IMR-90 (cell line): ENCODE data around the gene ZNF524. TPM values are rescaled to one million over a fixed set of nuclear protein-coding genes. Genes with fewer than 3 reads are reported as not detected.

Source experiments
- ATAC-seq: fragments of 200-7000 bp; cut with Tn5 transposase; 2 replicates; pipeline ENCODE4 v1.9.1; 2020; ENCODE audit warnings: low read depth, mild to moderate bottlenecking, moderate library complexity
- BruUV-seq: library from RNA; stranded (reverse); fragments of 400-500 nt; replicated peaks from 2 replicates; lab custom pipeline; 2021; lab: Mats Ljungman, UMichigan
- CTCF ChIA-PET: fragments of 300-600 bp; formaldehyde crosslinking; extraction: SDS; loops from one replicate; lab custom pipeline; 2021; ENCODE audit warnings: antibody characterized with exemption; lab: Yijun Ruan, JAX
- POLR2A ChIA-PET: fragments of 300-600 bp; sonication (Branson Sonifier 250); formaldehyde crosslinking; loops from one replicate; lab custom pipeline; 2022; ENCODE audit warnings: antibody characterized with exemption; ENCODE audit not compliant: unreplicated experiment; lab: Charles Lee
- DNase-seq: peaks from one replicate; pipeline ENCODE4 v3.0.0; 2013
- H2AFZ ChIP-seq: replicated peaks from 2 replicates; pipeline ENCODE3; 2013; ENCODE audit warnings: low read length, mild to moderate bottlenecking; ENCODE audit not compliant: poor library complexity
- H2AK5ac ChIP-seq: 2 replicates; pipeline ENCODE4 v1.6.1; 2013; ENCODE audit warnings: low read depth, low read length, inconsistent platforms
- H2AK9ac ChIP-seq: replicated peaks from 2 replicates; pipeline ENCODE3; 2013; ENCODE audit warnings: mild to moderate bottlenecking, low read depth, low read length, moderate library complexity; ENCODE audit not compliant: poor library complexity
- H2BK120ac ChIP-seq: 2 replicates; pipeline ENCODE4 v1.6.1; 2013; ENCODE audit warnings: low read depth, low read length, inconsistent platforms
- H2BK15ac ChIP-seq: 3 replicates; pipeline ENCODE4 v1.6.1; 2013; ENCODE audit warnings: low read depth, low read length, inconsistent platforms
- H2BK20ac ChIP-seq: 2 replicates; pipeline ENCODE4 v1.6.1; 2013; ENCODE audit warnings: low read depth, mild to moderate bottlenecking, inconsistent platforms, low read length, moderate library complexity
- H2BK5ac ChIP-seq: 2 replicates; pipeline ENCODE4 v1.6.1; 2013; ENCODE audit warnings: mild to moderate bottlenecking, low read depth, low read length, inconsistent platforms; ENCODE audit not compliant: poor library complexity, severe bottlenecking
- H3K14ac ChIP-seq: replicated peaks from 2 replicates; pipeline ENCODE4 v1.6.1; 2013; ENCODE audit warnings: low read depth, low read length, inconsistent platforms
- H3K18ac ChIP-seq: 2 replicates; pipeline ENCODE4 v1.6.1; 2013; ENCODE audit warnings: low read depth, low read length, control low read depth
- H3K23ac ChIP-seq: 2 replicates; pipeline ENCODE4 v1.6.1; 2013; ENCODE audit warnings: low read depth, low read length, inconsistent platforms
- H3K27ac ChIP-seq: 2 replicates; pipeline ENCODE4 v1.5.1; 2013; ENCODE audit warnings: mild to moderate bottlenecking, control low read depth, low read length; ENCODE audit not compliant: insufficient read depth
- H3K27me3 ChIP-seq: 2 replicates; pipeline ENCODE4 v1.6.1; 2013; ENCODE audit warnings: low read length; ENCODE audit not compliant: control insufficient read depth, insufficient read depth
- H3K36me3 ChIP-seq: 2 replicates; pipeline ENCODE4 v1.6.1; 2013; ENCODE audit warnings: low read length, mixed read lengths; ENCODE audit not compliant: control insufficient read depth, insufficient read depth
- H3K4ac ChIP-seq: 2 replicates; pipeline ENCODE4 v1.6.1; 2013; ENCODE audit warnings: low read depth, low read length, inconsistent platforms
- H3K4me1 ChIP-seq: 2 replicates; pipeline ENCODE4 v1.6.1; 2013; ENCODE audit warnings: low read length, mixed read lengths; ENCODE audit not compliant: control insufficient read depth, insufficient read depth
- H3K4me2 ChIP-seq: 2 replicates; pipeline ENCODE4 v1.6.1; 2013; ENCODE audit warnings: low read depth, mild to moderate bottlenecking, control low read depth, low read length, moderate library complexity
- H3K4me3 ChIP-seq: 2 replicates; pipeline ENCODE4 v1.5.1; 2013; ENCODE audit warnings: low read depth, mild to moderate bottlenecking, control low read depth, low read length, moderate library complexity; ENCODE audit not compliant: insufficient read depth
- H3K56ac ChIP-seq: 2 replicates; pipeline ENCODE4 v1.6.1; 2013; ENCODE audit warnings: low read length, inconsistent platforms; ENCODE audit not compliant: insufficient read depth; ENCODE audit errors: extremely low read depth
- H3K79me1 ChIP-seq, 2 experiments: 2 replicates each; pipeline ENCODE4 v1.6.1; 2013; ENCODE audit warnings: low read length in 2 of 2, inconsistent platforms in 1 of 2, low read depth in 1 of 2
- H3K9ac ChIP-seq: 2 replicates; pipeline ENCODE4 v1.6.1; 2013; ENCODE audit warnings: low read depth, low read length, control low read depth
- H3K9me1 ChIP-seq: 2 replicates; pipeline ENCODE4 v1.6.1; 2013; ENCODE audit warnings: low read length, inconsistent platforms; ENCODE audit not compliant: insufficient read depth
- H3K9me3 ChIP-seq: 2 replicates; pipeline ENCODE4 v1.6.1; 2013; ENCODE audit warnings: low read length; ENCODE audit not compliant: control insufficient read depth, insufficient read depth
- H4K20me1 ChIP-seq: 2 replicates; pipeline ENCODE4 v1.6.1; 2013; ENCODE audit warnings: low read length, inconsistent platforms; ENCODE audit not compliant: insufficient read depth
- H4K5ac ChIP-seq: 2 replicates; pipeline ENCODE4 v1.6.1; 2013; ENCODE audit warnings: mild to moderate bottlenecking, low read depth, low read length, control low read depth
- H4K8ac ChIP-seq, 2 experiments: 2 replicates each; pipeline ENCODE4 v1.6.1; 2013; ENCODE audit warnings: low read depth in 2 of 2, low read length in 2 of 2, control low read depth in 1 of 2, inconsistent platforms in 1 of 2
- H4K91ac ChIP-seq: 2 replicates; pipeline ENCODE4 v1.6.1; 2013; ENCODE audit warnings: low read depth, low read length, inconsistent platforms; ENCODE audit not compliant: insufficient read depth
- BHLHE40 ChIP-seq: fragments of 150-350 bp; IDR thresholded peaks from 2 replicates; pipeline ENCODE4 v1.6.1; 2016; ENCODE audit warnings: mild to moderate bottlenecking, low read depth, low read length
- CEBPB ChIP-seq: IDR thresholded peaks from 2 replicates; pipeline ENCODE4 v1.6.1; 2012; ENCODE audit warnings: low read depth, low read length, improper control_type of control experiment
- CHD1 ChIP-seq: IDR thresholded peaks from 2 replicates; pipeline ENCODE4 v1.6.1; 2012; ENCODE audit warnings: low read depth, low read length, improper control_type of control experiment
- ELK1 ChIP-seq: fragments of 150-350 bp; IDR thresholded peaks from 2 replicates; pipeline ENCODE4 v1.6.1; 2016; ENCODE audit warnings: low read depth, mild to moderate bottlenecking, low read length, moderate library complexity, borderline replicate concordance
- FOS ChIP-seq: fragments of 150-350 bp; IDR thresholded peaks from 2 replicates; pipeline ENCODE4 v1.6.1; 2016; ENCODE audit warnings: low read depth, low read length
- MAFK ChIP-seq: IDR thresholded peaks from 2 replicates; pipeline ENCODE4 v1.6.1; 2012; ENCODE audit warnings: low read depth, low read length, improper control_type of control experiment
- MXI1 ChIP-seq: IDR thresholded peaks from 2 replicates; pipeline ENCODE4 v1.6.1; 2012; ENCODE audit warnings: low read depth, mild to moderate bottlenecking, low read length, moderate library complexity, borderline replicate concordance
- NFE2L2 ChIP-seq: fragments of 150-350 bp; IDR thresholded peaks from 2 replicates; pipeline ENCODE4 v1.6.1; 2016; ENCODE audit warnings: low read depth, mild to moderate bottlenecking, low read length
- POLR2A ChIP-seq: IDR thresholded peaks from 2 replicates; pipeline ENCODE4 v1.6.1; 2012; ENCODE audit warnings: mild to moderate bottlenecking, low read depth, low read length
- RCOR1 ChIP-seq: IDR thresholded peaks from 2 replicates; pipeline ENCODE4 v1.6.1; 2012; ENCODE audit warnings: mild to moderate bottlenecking, low read length, improper control_type of control experiment; ENCODE audit not compliant: insufficient replicate concordance
- RFX5 ChIP-seq: IDR thresholded peaks from 2 replicates; pipeline ENCODE4 v1.8.0; 2012; ENCODE audit warnings: low read depth, mild to moderate bottlenecking, low read length, moderate library complexity
- USF2 ChIP-seq: fragments of 150-350 bp; IDR thresholded peaks from 2 replicates; pipeline ENCODE4 v1.6.1; 2017; ENCODE audit warnings: mild to moderate bottlenecking, antibody characterized with exemption, low read length, low read depth
- WGBS, 2 experiments: methylation state at CpG; one replicate each; pipeline versions ENCODE4 v1.1.5 to v1.1.7; 2013; ENCODE audit warnings: missing lambda C conversion rate in 2 of 2; ENCODE audit not compliant: insufficient read length in 1 of 2; ENCODE audit errors: extremely low coverage in 2 of 2; 5-methylcytosine and 5-hydroxymethylcytosine counted together
- dilution Hi-C: fragments of 300-500 bp; cut with HindIII; formaldehyde crosslinking; loops from one replicate; pipeline ENCODE4 v1.14.3; 2018; ENCODE audit warnings: low sequenced_read_pairs; ENCODE audit not compliant: unreplicated experiment
- in situ Hi-C: fragments of 300-500 bp; cut with MboI; formaldehyde crosslinking; loops from 3 replicates; pipeline ENCODE4 v1.14.3; 2019; ENCODE audit warnings: low sequenced_read_pairs, inconsistent platforms, mixed read lengths
- intact Hi-C: fragments of 100-400 bp; cut with micrococcal nuclease; formaldehyde crosslinking; loops from 2 replicates; pipeline ENCODE4 v1.10.0; 2022
- polyA plus RNA-seq, 3 experiments: library from polyadenylated mRNA; depleted of rRNA; stranded (reverse); fragments of >200 nt; gene quantifications; 2 replicates each; pipeline ENCODE4 v1.2.3, GENCODE V29; 2012; ENCODE audit warnings: low replicate concordance in 1 of 3
- total RNA-seq: library from RNA; depleted of rRNA; stranded (reverse); fragments of >200 nt; gene quantifications from 2 replicates; pipeline ENCODE4 v1.2.3, GENCODE V29; 2012

Gene ZNF524
- total and polyA plus RNA-seq, 2 of the 4 experiments (the other 2 are of a cell fraction): 2.3 to 6.6 TPM

GRCh38 chr19:55621673-55622231 is 21.7 kb downstream of the ZNF524 start:
- CTCF ChIA-PET: no interaction called here
- POLR2A ChIA-PET: no interaction called here
- H2AK5ac ChIP-seq: no peak overlapping the region
- H2BK5ac ChIP-seq: no peak overlapping the region
- H2BK20ac ChIP-seq: no peak overlapping the region
- no peak overlapping the region for H3K56ac ChIP-seq
- H3K36me3 ChIP-seq: peaks cover 21% of the 10 kb centered on the region
- WGBS, 2 experiments: 96% methylated on average over 36 of the region's 55 CpGs; no CpG with 5 or more reads in 1 of the 2 experiments
- no peak overlapping the region for H3K4me3 ChIP-seq
- H3K14ac ChIP-seq: no peak overlapping the region
- peaks cover 13% of the 10 kb centered on the region for H3K4me1 ChIP-seq
- no peak overlapping the region for H2AFZ ChIP-seq
- TF ChIP-seq CEBPB: no peak
- TF ChIP-seq POLR2A: no peak
- TF ChIP-seq BHLHE40: no peak
- no peak for TF ChIP-seq MXI1
- TF ChIP-seq USF2: no peak
- no peak for TF ChIP-seq NFE2L2
- TF ChIP-seq MAFK: no peak
- no peak for TF ChIP-seq FOS
- no peak for TF ChIP-seq ELK1
- no peak for TF ChIP-seq CHD1
- no peak for TF ChIP-seq RCOR1
- TF ChIP-seq RFX5: no peak
- H4K91ac ChIP-seq: no peak overlapping the region
- no peaks in the 10 kb centered on the region for H3K27me3 ChIP-seq
- no peak overlapping the region for H3K18ac ChIP-seq
- BruUV-seq: no TSS peak
- H4K20me1 ChIP-seq: peaks cover 11% of the 10 kb centered on the region; the same call in 1 of the 2 replicates
- no peak overlapping the region for H3K23ac ChIP-seq
- no peak overlapping the region for H3K4ac ChIP-seq
- H2AK9ac ChIP-seq: no peak overlapping the region
- H3K9me3 ChIP-seq: no peaks in the 10 kb centered on the region
- no peak overlapping the region for H4K5ac ChIP-seq
- H2BK120ac ChIP-seq: no peak overlapping the region
- no peak overlapping the region for H3K9ac ChIP-seq
- no peak for DNase-seq
- ATAC-seq: no peak
- H3K4me2 ChIP-seq: no peak overlapping the region
- H3K27ac ChIP-seq: no peak overlapping the region
- no peak overlapping the region for H2BK15ac ChIP-seq
- H3K9me1 ChIP-seq: peaks cover 15% of the 10 kb centered on the region; the same call in 1 of the 2 replicates
- in situ Hi-C loops: no loop called here
- H3K79me1 ChIP-seq: peaks cover 15 to 48% of the 10 kb centered on the region in 2 experiments
- intact Hi-C loops: no loop called here
- dilution Hi-C loops: no loop called here
- no peak overlapping the region for H4K8ac ChIP-seq
